Esophagus squamous epithelium (tissue), 5 donors: ENCODE measurements around the gene TMEM269. TPM values are rescaled to one million over a fixed set of nuclear protein-coding genes. Genes with fewer than 3 reads are reported as not detected.

Experiments
- DNase-seq: peaks from one replicate; lab custom pipeline; 2025; lab: John Stamatoyannopoulos, UW
- H3K27ac ChIP-seq, 4 donors: fragments of 200-600 bp; sonication (generic); one replicate each; pipeline ENCODE4 v1.5.1; 2016 to 2019; ENCODE audit warnings: mild to moderate bottlenecking in 1 of 4
- H3K27me3 ChIP-seq, 4 donors: fragments of 200-600 bp; sonication (generic); 1 replicate in 3 of 4; 2 replicates in 1 of 4; pipeline versions ENCODE4 v1.5.1 to v1.6.0; 2017 to 2021; ENCODE audit warnings: antibody characterized with exemption in 1 of 4
- H3K36me3 ChIP-seq, 3 donors: fragments of 200-600 bp; sonication (generic); one replicate each; pipeline ENCODE4 v1.5.1; 2016 to 2019
- H3K4me1 ChIP-seq, 3 donors: fragments of 200-600 bp; sonication (generic); one replicate each; pipeline ENCODE4 v1.5.1; 2017 to 2019
- H3K4me3 ChIP-seq, 4 donors: fragments of 200-600 bp; sonication (generic); 1 replicate in 3 of 4; 2 replicates in 1 of 4; pipeline ENCODE4 v1.5.1; 2016 to 2019; ENCODE audit warnings: mild to moderate bottlenecking in 2 of 4, moderate library complexity in 1 of 4
- H3K9me3 ChIP-seq, 3 donors: fragments of 200-600 bp; sonication (generic); one replicate each; pipeline ENCODE4 v1.5.1; 2016 to 2019
- CTCF ChIP-seq, 6 experiments: fragments of 450-650 bp in 4 of 6; fragments of 200-600 bp in 2 of 6; sonication (generic) in 2 of 6; IDR thresholded peaks; one replicate each; pipeline ENCODE4 v1.5.1; 2016 to 2019; ENCODE audit warnings: antibody characterized with exemption in 6 of 6, mild to moderate bottlenecking in 4 of 6, moderate library complexity in 4 of 6
- POLR2A ChIP-seq, 4 donors: fragments of 450-650 bp; IDR thresholded peaks; one replicate each; pipeline ENCODE4 v1.6.1; 2017; ENCODE audit warnings: antibody characterized with exemption in 4 of 4, mild to moderate bottlenecking in 4 of 4, moderate library complexity in 3 of 4
- WGBS, 2 donors: methylation state at CpG; one replicate each; pipeline ENCODE4 v1.1.5; 2018; 5-methylcytosine and 5-hydroxymethylcytosine counted together
- intact Hi-C: fragments of 100-400 bp; cut with DNase I; formaldehyde crosslinking; loops from one replicate; pipeline ENCODE4 v1.15.0; 2022
- total RNA-seq, 4 donors: library from RNA; depleted of rRNA; stranded (reverse); fragments of >200 nt; gene quantifications; one replicate each; pipeline ENCODE4 v1.1.0, GENCODE V29; 2016
- donor health status: DM: yes; HTN: yes; CAD: no.

The TMEM269 gene
- total RNA-seq, 4 donors from 2014 or later: not detected

- peaks cover 0 to 12% (median 0%) of the 10 kb centered on the region in 4 donors for H3K27me3 ChIP-seq
- no peak for DNase-seq
- intact Hi-C loops: no loop called here
- no peaks in the 10 kb centered on the region for H3K9me3 ChIP-seq
- H3K4me1 ChIP-seq: peaks cover 10 to 21% (median 12%) of the 10 kb centered on the region in 3 donors
- H3K4me3 ChIP-seq: no peak overlapping the region
- WGBS, 2 donors: 77 to 91% methylated on average over 5 of the region's 5 CpGs
- H3K36me3 ChIP-seq: peaks cover 0 to 20% (median 0%) of the 10 kb centered on the region in 3 donors
- H3K27ac ChIP-seq: no peak overlapping the region
- TF ChIP-seq CTCF (IDR thresholded peaks at IDR 0.05) (no peak), POLR2A (IDR thresholded peaks at IDR 0.05) (no peak)
Measured at GRCh38 chr1:42786097-42786496, 1.3 kb downstream of the TMEM269 start.

GRCh38 chr1:42788021-42788420 lies 3.2 kb downstream of the TMEM269 start:
- Histone ChIP-seq H3K27ac (no peak overlapping the region), H3K36me3 (peaks cover 0 to 4% (median 0%) of the 10 kb centered on the region in 3 donors), H3K4me3 (no peak overlapping the region), H3K4me1 (peaks cover 10 to 21% (median 12%) of the 10 kb centered on the region in 3 donors), H3K27me3 (peaks cover 0 to 12% (median 0%) of the 10 kb centered on the region in 4 donors), H3K9me3 (no peaks in the 10 kb centered on the region)
- TF ChIP-seq CTCF (IDR thresholded peaks at IDR 0.05) (no peak), POLR2A (IDR thresholded peaks at IDR 0.05) (no peak)
- intact Hi-C loops: no loop called here
- 100% methylated on average over 1 of the region's 1 CpG for WGBS, 2 donors
- DNase-seq: no peak

GRCh38 chr1:42793824-42794223 lies 9.0 kb downstream of the TMEM269 start:
- intact Hi-C loops: no loop called here
- Histone ChIP-seq H3K27ac (no peak overlapping the region), H3K27me3 (no peaks in the 10 kb centered on the region), H3K9me3 (no peaks in the 10 kb centered on the region), H3K4me3 (no peak overlapping the region), H3K36me3 (no peaks in the 10 kb centered on the region), H3K4me1 (no peaks in the 10 kb centered on the region)
- 82 to 94% methylated on average over 2 of the region's 2 CpGs for whole genome bisulfite sequencing, 2 donors
- TF ChIP-seq POLR2A (IDR thresholded peaks at IDR 0.05) (no peak), CTCF (IDR thresholded peaks at IDR 0.05) (no peak)
- no peak for DNase-seq

GRCh38 chr1:42797414-42797813 lies 12.6 kb downstream of the TMEM269 start:
- Histone ChIP-seq H3K4me1 (no peaks in the 10 kb centered on the region), H3K36me3 (no peaks in the 10 kb centered on the region), H3K4me3 (no peak overlapping the region), H3K27ac (no peak overlapping the region), H3K9me3 (no peaks in the 10 kb centered on the region), H3K27me3 (no peaks in the 10 kb centered on the region)
- TF ChIP-seq POLR2A (IDR thresholded peaks at IDR 0.05) (no peak), CTCF (IDR thresholded peaks at IDR 0.05) (no peak)
- no peak for DNase-seq
- WGBS, 2 donors: 79 to 85% methylated on average over 3 of the region's 3 CpGs
- intact Hi-C loops: no loop called here

- no peak overlapping the region for H3K4me3 ChIP-seq
Measured at GRCh38 chr1:42797979-42798378, 13.2 kb downstream of the TMEM269 start.

More at GRCh38 chr1:42797979-42798378, 13.2 kb downstream of the TMEM269 start:
- H3K27ac ChIP-seq: no peak overlapping the region
- TF ChIP-seq CTCF (IDR thresholded peaks at IDR 0.05) (no peak), POLR2A (IDR thresholded peaks at IDR 0.05) (no peak)
- H3K36me3 ChIP-seq: no peaks in the 10 kb centered on the region
- H3K27me3 ChIP-seq: no peaks in the 10 kb centered on the region
- H3K4me1 ChIP-seq: no peaks in the 10 kb centered on the region
- DNase-seq: no peak
- H3K9me3 ChIP-seq: no peaks in the 10 kb centered on the region
- intact Hi-C loops: no loop called here
- 92% methylated on average over 5 of the region's 5 CpGs for WGBS, 2 donors
